DOHH2 (cell line): ENCODE measurements around the gene OCSTAMP.

ENCODE experiments used
- CTCF ChIP-seq: fragments of 200-600 bp; sonication (generic); IDR thresholded peaks from one replicate; pipeline ENCODE4 v1.5.1; 2014; ENCODE audit warnings: antibody characterized with exemption, mild to moderate bottlenecking, low read depth, low read length; ENCODE audit not compliant: poor library complexity, severe bottlenecking
- EZH2phosphoT487 ChIP-seq: fragments of 200-600 bp; sonication (generic); IDR thresholded peaks from 2 replicates; pipeline ENCODE4 v1.6.1; 2017; ENCODE audit warnings: borderline replicate concordance, mild to moderate bottlenecking, antibody characterized with exemption, low read length, moderate library complexity, mixed read lengths

GRCh38 chr20:46519471-46520068 lies 30.9 kb downstream of the OCSTAMP start:
- TF ChIP-seq CTCF = no peak
- no peak for TF ChIP-seq EZH2phosphoT487
